ENCODE results near the gene PCSK7.

PCSK7 gene, protein sequence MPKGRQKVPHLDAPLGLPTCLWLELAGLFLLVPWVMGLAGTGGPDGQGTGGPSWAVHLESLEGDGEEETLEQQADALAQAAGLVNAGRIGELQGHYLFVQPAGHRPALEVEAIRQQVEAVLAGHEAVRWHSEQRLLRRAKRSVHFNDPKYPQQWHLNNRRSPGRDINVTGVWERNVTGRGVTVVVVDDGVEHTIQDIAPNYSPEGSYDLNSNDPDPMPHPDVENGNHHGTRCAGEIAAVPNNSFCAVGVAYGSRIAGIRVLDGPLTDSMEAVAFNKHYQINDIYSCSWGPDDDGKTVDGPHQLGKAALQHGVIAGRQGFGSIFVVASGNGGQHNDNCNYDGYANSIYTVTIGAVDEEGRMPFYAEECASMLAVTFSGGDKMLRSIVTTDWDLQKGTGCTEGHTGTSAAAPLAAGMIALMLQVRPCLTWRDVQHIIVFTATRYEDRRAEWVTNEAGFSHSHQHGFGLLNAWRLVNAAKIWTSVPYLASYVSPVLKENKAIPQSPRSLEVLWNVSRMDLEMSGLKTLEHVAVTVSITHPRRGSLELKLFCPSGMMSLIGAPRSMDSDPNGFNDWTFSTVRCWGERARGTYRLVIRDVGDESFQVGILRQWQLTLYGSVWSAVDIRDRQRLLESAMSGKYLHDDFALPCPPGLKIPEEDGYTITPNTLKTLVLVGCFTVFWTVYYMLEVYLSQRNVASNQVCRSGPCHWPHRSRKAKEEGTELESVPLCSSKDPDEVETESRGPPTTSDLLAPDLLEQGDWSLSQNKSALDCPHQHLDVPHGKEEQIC

GRCh38 chr11:117231842-117232091 lies at the start of gene PCSK7:
Gene PCSK7 (minus strand): TSS chr11:117232073. CDS start chr11:117229844, 2,229 bp downstream.
- Histone ChIP-seq H3K9ac (ENCODE audit: low read length) (peak within 1 kb of the TSS; percentile 95), H3F3A (ENCODE audit: insufficient read depth) (peaks cover 14% of the 10 kb centered on the region; the same call in 1 of the 2 replicates), H3K9me2 (replicated peaks; ENCODE audit: insufficient read depth, low read length) (no peaks in the 10 kb centered on the region), H3K79me2 (ENCODE audit: insufficient read depth, low read length) (peaks cover 38% of the 10 kb centered on the region), H3K9me3 (ENCODE audit: insufficient read depth, low read length) (no peaks in the 10 kb centered on the region), H3K27ac (ENCODE audit: low read depth, low read length) (peak within 1 kb of the TSS; percentile 81), H3K27me3 (ENCODE audit: low read length) (no peaks in the 10 kb centered on the region), H3K4me3 (ENCODE audit: insufficient read depth, low read length, poor library complexity, severe bottlenecking) (peak within 1 kb of the TSS; percentile 99), H4K20me1 (ENCODE audit: low read depth, low read length) (no peaks in the 10 kb centered on the region), H3K36me3 (ENCODE audit: low read length) (no peaks in the 10 kb centered on the region; the same call in 1 of the 2 replicates), H3K4me2 (ENCODE audit: low read depth, low read length, poor library complexity, severe bottlenecking) (peak within 1 kb of the TSS; percentile 98), H2AFZ (ENCODE audit: low read depth, low read length, severe bottlenecking) (peak within 1 kb of the TSS; percentile 95)
- no peak for TF ChIP-seq CTCF (IDR thresholded peaks at IDR 0.05; ENCODE audit: insufficient read depth, low read length, poor library complexity, severe bottlenecking)
- no peak for TF ChIP-seq EZH2phosphoT487 (conservative IDR thresholded peaks at IDR 0.05; ENCODE audit: low read length)

GRCh38 chr11:117281159-117281558 lies 49.3 kb upstream of the PCSK7 start:
- Histone ChIP-seq H3K4me3 (ENCODE audit: insufficient read depth, low read length, poor library complexity, severe bottlenecking) (no peak overlapping the region), H3K36me3 (ENCODE audit: low read length) (0 out of 2 replicates have a peak, but pooled peaks cover 5% of the 10 kb centered on the region), H4K20me1 (ENCODE audit: low read depth, low read length) (no peaks in the 10 kb centered on the region), H2AFZ (ENCODE audit: low read depth, low read length, severe bottlenecking) (no peak overlapping the region), H3F3A (ENCODE audit: insufficient read depth) (no peaks in the 10 kb centered on the region), H3K27me3 (ENCODE audit: low read length) (no peaks in the 10 kb centered on the region), H3K9me2 (replicated peaks; ENCODE audit: insufficient read depth, low read length) (no peaks in the 10 kb centered on the region), H3K9ac (ENCODE audit: low read length) (no peak overlapping the region), H3K4me2 (ENCODE audit: low read depth, low read length, poor library complexity, severe bottlenecking) (no peak overlapping the region), H3K27ac (ENCODE audit: low read depth, low read length) (no peak overlapping the region), H3K79me2 (ENCODE audit: insufficient read depth, low read length) (no peaks in the 10 kb centered on the region), H3K9me3 (ENCODE audit: insufficient read depth, low read length) (no peaks in the 10 kb centered on the region)
- TF ChIP-seq EZH2phosphoT487 (conservative IDR thresholded peaks at IDR 0.05; ENCODE audit: low read length) = no peak

DNA sequence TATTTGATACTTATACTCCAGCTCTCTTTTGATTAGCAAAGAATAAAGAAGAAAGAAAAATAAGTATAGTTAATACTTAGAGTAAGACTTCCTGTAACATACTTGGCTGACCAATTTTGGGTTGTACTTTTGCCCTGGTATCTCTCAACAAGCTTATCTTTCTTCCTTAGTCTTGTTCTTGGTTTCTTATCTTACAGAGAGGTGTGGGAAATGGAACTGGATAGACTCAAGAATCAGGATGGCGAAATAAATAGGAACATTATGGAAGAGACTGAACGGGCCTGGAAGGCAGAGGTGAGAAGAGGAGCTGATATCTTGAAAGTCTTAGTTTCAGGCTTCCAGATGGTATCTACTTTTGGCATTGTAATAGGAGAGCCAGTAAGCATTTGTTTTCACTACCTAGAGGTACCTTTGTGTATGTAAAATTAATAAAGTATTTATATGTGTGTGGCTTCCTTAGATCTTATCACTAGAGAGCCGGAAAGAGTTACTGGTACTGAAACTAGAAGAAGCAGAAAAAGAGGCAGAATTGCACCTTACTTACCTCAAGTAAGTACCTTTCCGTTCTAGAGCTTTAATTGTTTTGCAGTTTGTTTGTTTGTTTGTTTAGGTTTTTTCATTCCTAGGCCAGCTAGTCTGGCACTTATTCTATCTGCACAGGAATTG lies 48.0 kb upstream of the PCSK7 start:
- Histone ChIP-seq H2AFZ (ENCODE audit: low read depth, low read length, severe bottlenecking) (no peak overlapping the region), H3K36me3 (ENCODE audit: low read length) (0 out of 2 replicates have a peak, but pooled peaks cover 9% of the 10 kb centered on the region), H3K9me2 (replicated peaks; ENCODE audit: insufficient read depth, low read length) (no peaks in the 10 kb centered on the region), H4K20me1 (ENCODE audit: low read depth, low read length) (no peaks in the 10 kb centered on the region), H3K79me2 (ENCODE audit: insufficient read depth, low read length) (no peaks in the 10 kb centered on the region), H3K4me3 (ENCODE audit: insufficient read depth, low read length, poor library complexity, severe bottlenecking) (no peak overlapping the region), H3K27ac (ENCODE audit: low read depth, low read length) (no peak overlapping the region), H3K9me3 (ENCODE audit: insufficient read depth, low read length) (no peaks in the 10 kb centered on the region), H3F3A (ENCODE audit: insufficient read depth) (no peaks in the 10 kb centered on the region), H3K27me3 (ENCODE audit: low read length) (no peaks in the 10 kb centered on the region), H3K9ac (ENCODE audit: low read length) (no peak overlapping the region), H3K4me2 (ENCODE audit: low read depth, low read length, poor library complexity, severe bottlenecking) (no peak overlapping the region)
- TF ChIP-seq EZH2phosphoT487 (conservative IDR thresholded peaks at IDR 0.05; ENCODE audit: low read length) = no peak
- TF ChIP-seq CTCF (IDR thresholded peaks at IDR 0.05; ENCODE audit: insufficient read depth, low read length, poor library complexity, severe bottlenecking) = no peak
